Endothelial cell of umbilical vein (primary cell): Measurements from ENCODE around the gene FBXO44. TPM values are rescaled to one million over a fixed set of nuclear protein-coding genes. Genes with fewer than 3 reads are reported as not detected.
A peak's percentile ranks its signal among the peaks of the same experiment; 100 is the strongest.

Source experiments
- BruUV-seq: library from RNA; stranded (reverse); fragments of 400-500 nt; replicated peaks from 2 replicates; lab custom pipeline; 2021; lab: Mats Ljungman, UMichigan
- CTCF ChIA-PET: fragments of 300-600, 350-600 bp; sonication (Branson Sonifier 250); formaldehyde crosslinking; loops from one replicate; lab custom pipeline; 2021; ENCODE audit warnings: antibody characterized with exemption, inconsistent platforms; lab: Charles Lee
- POLR2A ChIA-PET: fragments of 300-600, 350-600 bp; sonication (Branson Sonifier 250); formaldehyde crosslinking; loops from one replicate; lab custom pipeline; 2021; ENCODE audit warnings: antibody characterized with exemption, inconsistent platforms; lab: Charles Lee
- DNase-seq: peaks from one replicate; pipeline ENCODE4 v3.0.0-alpha.2; 2011; ENCODE audit warnings: low read depth, low spot score
- FAIRE-seq: peaks from 2 replicates; lab custom pipeline; 2011; peaks lifted over from hg19 to GRCh38; lab: Jason Lieb, UNC
- H2AFZ ChIP-seq: 2 replicates; pipeline ENCODE4 v1.6.0; 2012; ENCODE audit warnings: low read depth, low read length, control low read depth, inconsistent platforms
- H3K27ac ChIP-seq: 2 replicates; pipeline ENCODE4 v1.5.1; 2011; ENCODE audit warnings: low read depth, mild to moderate bottlenecking, control low read depth, low read length, moderate library complexity; ENCODE audit not compliant: insufficient read depth
- H3K27me3 ChIP-seq, 2 experiments: 2 replicates each; pipeline versions ENCODE4 v1.6.0 to v1.6.1; 2011; ENCODE audit warnings: low read length in 2 of 2, mixed read lengths in 1 of 2; ENCODE audit not compliant: control insufficient read depth in 2 of 2, insufficient read depth in 2 of 2
- H3K36me3 ChIP-seq, 2 experiments: 2 replicates in 1 of 2; 3 replicates in 1 of 2; pipeline ENCODE4 v1.5.1; 2011; ENCODE audit warnings: low read length in 2 of 2, mild to moderate bottlenecking in 1 of 2, moderate library complexity in 1 of 2; ENCODE audit not compliant: control insufficient read depth in 2 of 2, insufficient read depth in 2 of 2; ENCODE audit errors: extremely low read depth in 1 of 2
- H3K4me1 ChIP-seq: 3 replicates; pipeline ENCODE4 v1.5.1; 2011; ENCODE audit warnings: mild to moderate bottlenecking, low read length; ENCODE audit not compliant: control insufficient read depth, insufficient read depth; ENCODE audit errors: extremely low read depth
- H3K4me2 ChIP-seq: 2 replicates; pipeline ENCODE4 v1.6.1; 2011; ENCODE audit warnings: low read length, control low read depth, mixed read lengths; ENCODE audit not compliant: insufficient read depth
- H3K4me3 ChIP-seq, 3 experiments: fragments of 200-600 bp in 1 of 3; sonication (generic), shearing (Covaris generic) in 1 of 3; replicated peaks in 1 of 3; 2 replicates each; pipeline ENCODE4 v1.5.1; 2011 to 2016; ENCODE audit warnings: control low read depth in 3 of 3, low read length in 3 of 3, mild to moderate bottlenecking in 2 of 3, inconsistent platforms in 1 of 3, low read depth in 1 of 3, moderate library complexity in 1 of 3; ENCODE audit not compliant: insufficient read depth in 1 of 3
- H3K79me2 ChIP-seq: 2 replicates; pipeline ENCODE4 v1.6.0; 2012; ENCODE audit warnings: low read length, inconsistent platforms; ENCODE audit not compliant: control insufficient read depth, insufficient read depth
- H3K9ac ChIP-seq: replicated peaks from 2 replicates; pipeline ENCODE3; 2011; ENCODE audit warnings: low read length, control low read depth; ENCODE audit not compliant: insufficient read depth; ENCODE audit errors: extremely low read depth
- H3K9me1 ChIP-seq: replicated peaks from 3 replicates; pipeline ENCODE4 v1.6.0; 2011; ENCODE audit warnings: mild to moderate bottlenecking, low read length; ENCODE audit not compliant: control insufficient read depth, insufficient read depth; ENCODE audit errors: extremely low read depth
- H3K9me3 ChIP-seq: replicated peaks from 2 replicates; pipeline ENCODE4 v1.5.1; 2012; ENCODE audit warnings: low read length, inconsistent platforms; ENCODE audit not compliant: control insufficient read depth, insufficient read depth
- H4K20me1 ChIP-seq: replicated peaks from 2 replicates; pipeline ENCODE3; 2011; ENCODE audit warnings: mild to moderate bottlenecking, low read length; ENCODE audit not compliant: control insufficient read depth, insufficient read depth; ENCODE audit errors: extremely low read depth
- EZH2 ChIP-seq: IDR thresholded peaks from 2 replicates; pipeline ENCODE4 v1.6.1; 2012; ENCODE audit warnings: borderline replicate concordance, low read depth, mild to moderate bottlenecking, moderate library complexity, low read length, inconsistent platforms; ENCODE audit not compliant: severe bottlenecking
- FOS ChIP-seq: IDR thresholded peaks from 2 replicates; pipeline ENCODE4 v1.6.1; 2011; ENCODE audit warnings: mild to moderate bottlenecking, low read length, moderate library complexity, borderline replicate concordance; ENCODE audit not compliant: insufficient read depth
- GATA2 ChIP-seq: IDR thresholded peaks from 2 replicates; pipeline ENCODE4 v1.7.0; 2011; ENCODE audit warnings: low read depth, mild to moderate bottlenecking, moderate library complexity, mixed read lengths, low read length; ENCODE audit not compliant: insufficient read length, insufficient read depth
- JUN ChIP-seq: IDR thresholded peaks from 2 replicates; pipeline ENCODE4 v1.6.1; 2011; ENCODE audit warnings: borderline replicate concordance, low read depth; ENCODE audit not compliant: insufficient read length, insufficient read depth
- MAX ChIP-seq: IDR thresholded peaks from 2 replicates; pipeline ENCODE4 v1.6.1; 2011; ENCODE audit not compliant: insufficient read depth, insufficient read length
- MYC ChIP-seq: IDR thresholded peaks from one replicate; pipeline ENCODE4 v1.6.1; 2011; ENCODE audit warnings: mild to moderate bottlenecking, low read depth, low read length
- POLR2A ChIP-seq: IDR thresholded peaks from 2 replicates; pipeline ENCODE4 v1.6.1; 2012; ENCODE audit warnings: low read depth, mild to moderate bottlenecking, control low read depth, low read length
- POLR2AphosphoS5 ChIP-seq: IDR thresholded peaks from 2 replicates; pipeline ENCODE4 v1.6.1; 2012; ENCODE audit warnings: low read depth, mild to moderate bottlenecking, control low read depth, low read length, moderate library complexity; ENCODE audit not compliant: insufficient read depth
- dilution Hi-C: fragments of 300-500 bp; cut with MboI; formaldehyde crosslinking; loops from one replicate; pipeline ENCODE4 v1.15.0; 2019; ENCODE audit warnings: low sequenced_read_pairs; ENCODE audit not compliant: extremely low pct_ligation_motif_present
- intact Hi-C: fragments of 100-400 bp; cut with micrococcal nuclease; formaldehyde crosslinking; loops from one replicate; pipeline ENCODE4 v1.10.0; 2022
- polyA plus RNA-seq, 4 experiments: library from polyadenylated mRNA; depleted of rRNA in 3 of 4; stranded (reverse) in 3 of 4; unstranded in 1 of 4; fragments of >200 nt; gene quantifications; 2 replicates each; pipeline versions ENCODE4 v1.2.1 to v1.2.3, GENCODE V29; 2011 to 2012; ENCODE audit warnings: missing spikeins in 1 of 4
- total RNA-seq: library from RNA; stranded (reverse); gene quantifications from 2 replicates; pipeline ENCODE4 v1.2.3, GENCODE V29; 2021
- TF ChIP-seq, protein P1 (sequence below), 2 donors: IDR thresholded peaks; 1 replicate in 1 of 2; 2 replicates in 1 of 2; pipeline ENCODE4 v1.5.1; 2011; ENCODE audit warnings: low read length in 2 of 2, mild to moderate bottlenecking in 2 of 2, moderate library complexity in 2 of 2, control low read depth in 1 of 2, inconsistent platforms in 1 of 2, low read depth in 1 of 2; ENCODE audit not compliant: insufficient read depth in 1 of 2; ENCODE audit errors: extremely low read depth in 1 of 2

The FBXO44 gene
- total and polyA plus RNA-seq, 2 donors (not counting 3 experiments of a cell fraction or from before 2014, with no cell fraction given) = 16.8 to 22.5 TPM

DNA sequence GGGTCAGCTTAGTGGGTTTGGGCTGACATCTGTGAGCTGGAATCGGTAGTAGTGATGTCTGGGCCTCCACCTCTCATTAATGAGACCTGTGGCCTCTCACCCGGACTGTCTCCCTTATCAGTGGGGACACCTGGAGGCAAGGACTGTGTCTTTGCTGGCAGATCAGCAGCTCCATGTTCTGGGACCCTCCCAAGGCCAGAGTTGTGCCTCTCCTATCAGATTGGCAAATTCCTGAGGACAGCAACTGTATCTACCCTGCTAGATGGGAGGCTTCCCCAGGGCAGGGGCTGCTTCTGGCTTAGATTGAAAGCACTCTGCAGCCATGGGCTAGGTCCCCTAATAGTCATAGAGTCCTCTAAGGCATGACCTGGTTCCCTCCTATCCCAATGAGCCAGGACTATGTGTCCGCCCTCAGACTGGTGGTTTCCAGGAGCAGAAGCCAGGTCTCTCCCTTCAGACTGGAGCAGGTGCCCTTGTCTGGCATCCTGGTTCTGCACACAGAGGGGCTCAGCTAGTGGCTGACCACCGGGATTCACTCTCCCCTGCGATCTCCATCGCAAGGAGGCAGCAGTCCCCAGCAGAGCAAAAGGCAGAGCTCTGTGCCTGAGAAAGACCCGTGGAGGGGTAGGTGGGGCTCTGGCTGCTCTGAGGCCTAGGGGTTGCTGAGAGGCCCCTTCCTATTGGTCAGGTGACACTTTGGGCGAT, 42.7 kb downstream of the FBXO44 start:
- Histone ChIP-seq H3K27ac (no peak overlapping the region), H3K79me2 (no peaks in the 10 kb centered on the region), H2AFZ (no peak overlapping the region), H3K9ac (no peak overlapping the region), H3K9me1 (no peaks in the 10 kb centered on the region), H3K9me3 (no peaks in the 10 kb centered on the region), H3K27me3 (peaks cover 12 to 16% of the 10 kb centered on the region in 2 experiments), H4K20me1 (no peaks in the 10 kb centered on the region), H3K4me2 (no peak overlapping the region), H3K4me3 (no peak overlapping the region), H3K4me1 (peaks cover 16% of the 10 kb centered on the region), H3K36me3 (no peaks in the 10 kb centered on the region)
- intact Hi-C loops = no loop called here
- DNase-seq (no peak), FAIRE-seq (no peak)
- BruUV-seq = no TSS peak
- dilution Hi-C loops = no loop called here
- ChIA-PET CTCF (interaction anchor here (1.6 to 1.8 kb wide), 2 partner anchors 14 to 33 kb away, joined by 5 to 6 read pairs; partner anchors contain the start of gene FBXO6), POLR2A (no interaction called here)
- peak; percentile 9 for TF ChIP-seq EZH2
- TF ChIP-seq FOS = no peak

DNA sequence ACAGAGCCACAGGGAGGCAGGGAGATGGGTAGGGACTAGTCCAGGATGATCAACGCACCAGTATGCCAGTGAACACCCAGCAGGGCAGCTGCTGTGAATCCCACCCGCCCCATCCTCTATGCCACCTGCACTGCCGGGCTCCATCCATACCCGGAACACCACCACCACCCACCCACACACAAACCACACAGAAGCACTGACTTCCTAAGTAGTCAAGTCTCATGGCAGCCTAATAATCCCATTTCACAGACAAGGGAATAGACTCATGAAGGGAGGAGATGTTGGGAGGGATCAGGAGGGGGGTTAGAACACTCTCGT, 43.2 kb downstream of the FBXO44 start:
- FAIRE-seq (no peak), DNase-seq (no peak)
- no peak overlapping the region for H3K4me2 ChIP-seq
- H3K4me3 ChIP-seq = no peak overlapping the region
- no peak overlapping the region for H2AFZ ChIP-seq
- H3K4me1 ChIP-seq = peaks cover 11% of the 10 kb centered on the region
- H3K79me2 ChIP-seq = no peaks in the 10 kb centered on the region
- no peaks in the 10 kb centered on the region for H3K9me1 ChIP-seq
- no peaks in the 10 kb centered on the region for H4K20me1 ChIP-seq
- no peak overlapping the region for H3K9ac ChIP-seq
- H3K27me3 ChIP-seq = peaks cover 8 to 13% of the 10 kb centered on the region in 2 experiments
- TF ChIP-seq POLR2AphosphoS5 (no peak), MAX (no peak), POLR2A (no peak), GATA2 (no peak), MYC (no peak), EZH2 (no peak), JUN (no peak), FOS (no peak)
- TF ChIP-seq, protein P1, sequence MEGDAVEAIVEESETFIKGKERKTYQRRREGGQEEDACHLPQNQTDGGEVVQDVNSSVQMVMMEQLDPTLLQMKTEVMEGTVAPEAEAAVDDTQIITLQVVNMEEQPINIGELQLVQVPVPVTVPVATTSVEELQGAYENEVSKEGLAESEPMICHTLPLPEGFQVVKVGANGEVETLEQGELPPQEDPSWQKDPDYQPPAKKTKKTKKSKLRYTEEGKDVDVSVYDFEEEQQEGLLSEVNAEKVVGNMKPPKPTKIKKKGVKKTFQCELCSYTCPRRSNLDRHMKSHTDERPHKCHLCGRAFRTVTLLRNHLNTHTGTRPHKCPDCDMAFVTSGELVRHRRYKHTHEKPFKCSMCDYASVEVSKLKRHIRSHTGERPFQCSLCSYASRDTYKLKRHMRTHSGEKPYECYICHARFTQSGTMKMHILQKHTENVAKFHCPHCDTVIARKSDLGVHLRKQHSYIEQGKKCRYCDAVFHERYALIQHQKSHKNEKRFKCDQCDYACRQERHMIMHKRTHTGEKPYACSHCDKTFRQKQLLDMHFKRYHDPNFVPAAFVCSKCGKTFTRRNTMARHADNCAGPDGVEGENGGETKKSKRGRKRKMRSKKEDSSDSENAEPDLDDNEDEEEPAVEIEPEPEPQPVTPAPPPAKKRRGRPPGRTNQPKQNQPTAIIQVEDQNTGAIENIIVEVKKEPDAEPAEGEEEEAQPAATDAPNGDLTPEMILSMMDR (IDR thresholded peaks at IDR 0.05; ENCODE audit: extremely low read depth in 1 of 2, insufficient read depth in 1 of 2, low read depth in 1 of 2, low read length in 2 of 2) = no peak
- BruUV-seq = no TSS peak
- H3K36me3 ChIP-seq = no peaks in the 10 kb centered on the region
- ChIA-PET CTCF (interaction anchor here (1.6 to 1.8 kb wide), 2 partner anchors 13 to 33 kb away, joined by 5 to 6 read pairs; partner anchors contain the start of gene FBXO6), POLR2A (no interaction called here)
- dilution Hi-C loops = no loop called here
- no peak overlapping the region for H3K27ac ChIP-seq
- H3K9me3 ChIP-seq = no peaks in the 10 kb centered on the region
- intact Hi-C loops = no loop called here
